Loucy (cell line): ENCODE results near the gene ELL2.

Experiments used
- H2AFZ ChIP-seq: fragments of 200-600 bp; sonication (generic); 2 replicates; pipeline ENCODE4 v1.6.0; 2016; ENCODE audit warnings: antibody characterized with exemption, mild to moderate bottlenecking, low read length, moderate library complexity
- H3F3A ChIP-seq: fragments of 200-600 bp; 2 replicates; pipeline ENCODE4 v1.6.0; 2016; ENCODE audit warnings: antibody characterized with exemption, low read depth, mild to moderate bottlenecking
- H3K27me3 ChIP-seq: fragments of 200-600 bp; sonication (generic); 2 replicates; pipeline ENCODE4 v1.6.1; 2014; ENCODE audit warnings: low read length, mild to moderate bottlenecking; ENCODE audit not compliant: insufficient read depth, poor library complexity, severe bottlenecking
- H3K36me3 ChIP-seq: fragments of 200-600 bp; sonication (generic); 2 replicates; pipeline ENCODE4 v1.6.1; 2016; ENCODE audit warnings: low read length; ENCODE audit not compliant: insufficient read depth
- H3K4me1 ChIP-seq: fragments of 200-600 bp; sonication (generic); 2 replicates; pipeline ENCODE4 v1.5.1; 2014; ENCODE audit warnings: low read length, mild to moderate bottlenecking; ENCODE audit not compliant: insufficient read depth, poor library complexity, severe bottlenecking
- H3K4me2 ChIP-seq: fragments of 200-600 bp; sonication (generic); 2 replicates; pipeline ENCODE4 v1.6.0; 2014; ENCODE audit warnings: antibody characterized with exemption, low read length, low read depth, mild to moderate bottlenecking; ENCODE audit not compliant: poor library complexity, severe bottlenecking
- H3K4me3 ChIP-seq: fragments of 200-600 bp; sonication (generic); 2 replicates; pipeline ENCODE4 v1.5.1; 2014; ENCODE audit warnings: low read length, mild to moderate bottlenecking, mixed read lengths; ENCODE audit not compliant: poor library complexity, severe bottlenecking
- H3K79me2 ChIP-seq: fragments of 200-600 bp; sonication (generic); 2 replicates; pipeline ENCODE4 v1.6.1; 2014; ENCODE audit warnings: low read length; ENCODE audit not compliant: insufficient read depth
- H3K9ac ChIP-seq: fragments of 200-600 bp; sonication (generic); 2 replicates; pipeline ENCODE4 v1.6.0; 2014; ENCODE audit warnings: mild to moderate bottlenecking, low read depth, low read length, moderate library complexity; ENCODE audit not compliant: poor library complexity, severe bottlenecking
- H3K9me2 ChIP-seq: fragments of 200-600 bp; sonication (generic); replicated peaks from 2 replicates; pipeline ENCODE4 v1.6.1; 2016; ENCODE audit warnings: low read depth, low read length, mixed read lengths
- H3K9me3 ChIP-seq: fragments of 200-600 bp; sonication (generic); 2 replicates; pipeline ENCODE4 v1.6.1; 2014; ENCODE audit warnings: mild to moderate bottlenecking, antibody characterized with exemption, low read length, low read depth; ENCODE audit not compliant: insufficient read depth
- H4K20me1 ChIP-seq: fragments of 200-600 bp; sonication (generic); 2 replicates; pipeline ENCODE4 v1.6.0; 2014; ENCODE audit warnings: antibody characterized with exemption, low read length, mild to moderate bottlenecking; ENCODE audit not compliant: insufficient read depth, poor library complexity, severe bottlenecking
- EZH2phosphoT487 ChIP-seq: fragments of 200-600 bp; IDR thresholded peaks from 2 replicates; pipeline ENCODE4 v1.6.1; 2018; ENCODE audit warnings: antibody characterized with exemption, mild to moderate bottlenecking, moderate library complexity, borderline replicate concordance
- TF ChIP-seq, protein P1 (sequence below): fragments of 200-600 bp; sonication (generic); conservative IDR thresholded peaks from 2 replicates; pipeline ENCODE4 v1.5.1; 2014; ENCODE audit warnings: mild to moderate bottlenecking, antibody characterized with exemption, low read length

The ELL2 gene

DNA sequence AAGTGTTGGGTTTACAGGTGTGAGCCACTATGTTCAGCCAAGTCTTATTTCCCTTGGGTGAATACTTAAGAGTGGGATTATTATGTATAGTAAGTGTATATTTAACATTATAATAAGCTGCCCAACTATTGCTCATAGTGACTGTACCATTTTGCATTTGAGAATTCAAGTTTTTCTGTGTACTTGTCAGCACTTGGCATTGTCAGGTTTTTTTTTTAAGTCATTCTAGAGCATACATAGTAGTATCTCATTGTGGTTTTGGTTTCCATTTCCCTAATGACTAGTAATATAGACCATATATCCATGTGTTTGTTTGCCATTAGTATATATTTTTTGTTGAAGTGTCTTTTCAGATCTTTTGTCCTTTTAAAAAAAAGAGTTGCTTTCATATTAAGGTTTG is 10.5 kb upstream of the ELL2 start:
- Histone ChIP-seq H3K9me2 (no peaks in the 10 kb centered on the region), H2AFZ (no peak overlapping the region), H3K9me3 (peaks cover 6% of the 10 kb centered on the region; the same call in 1 of the 2 replicates), H3K27me3 (no peaks in the 10 kb centered on the region), H3K4me3 (no peak overlapping the region), H3K79me2 (no peaks in the 10 kb centered on the region), H3F3A (no peaks in the 10 kb centered on the region; the same call in 1 of the 2 replicates), H3K4me2 (no peak overlapping the region), H3K4me1 (peaks cover 45% of the 10 kb centered on the region), H3K9ac (no peak overlapping the region), H3K36me3 (no peaks in the 10 kb centered on the region), H4K20me1 (no peaks in the 10 kb centered on the region)
- TF ChIP-seq EZH2phosphoT487: no peak
- TF ChIP-seq, protein P1, sequence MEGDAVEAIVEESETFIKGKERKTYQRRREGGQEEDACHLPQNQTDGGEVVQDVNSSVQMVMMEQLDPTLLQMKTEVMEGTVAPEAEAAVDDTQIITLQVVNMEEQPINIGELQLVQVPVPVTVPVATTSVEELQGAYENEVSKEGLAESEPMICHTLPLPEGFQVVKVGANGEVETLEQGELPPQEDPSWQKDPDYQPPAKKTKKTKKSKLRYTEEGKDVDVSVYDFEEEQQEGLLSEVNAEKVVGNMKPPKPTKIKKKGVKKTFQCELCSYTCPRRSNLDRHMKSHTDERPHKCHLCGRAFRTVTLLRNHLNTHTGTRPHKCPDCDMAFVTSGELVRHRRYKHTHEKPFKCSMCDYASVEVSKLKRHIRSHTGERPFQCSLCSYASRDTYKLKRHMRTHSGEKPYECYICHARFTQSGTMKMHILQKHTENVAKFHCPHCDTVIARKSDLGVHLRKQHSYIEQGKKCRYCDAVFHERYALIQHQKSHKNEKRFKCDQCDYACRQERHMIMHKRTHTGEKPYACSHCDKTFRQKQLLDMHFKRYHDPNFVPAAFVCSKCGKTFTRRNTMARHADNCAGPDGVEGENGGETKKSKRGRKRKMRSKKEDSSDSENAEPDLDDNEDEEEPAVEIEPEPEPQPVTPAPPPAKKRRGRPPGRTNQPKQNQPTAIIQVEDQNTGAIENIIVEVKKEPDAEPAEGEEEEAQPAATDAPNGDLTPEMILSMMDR: no peak

DNA sequence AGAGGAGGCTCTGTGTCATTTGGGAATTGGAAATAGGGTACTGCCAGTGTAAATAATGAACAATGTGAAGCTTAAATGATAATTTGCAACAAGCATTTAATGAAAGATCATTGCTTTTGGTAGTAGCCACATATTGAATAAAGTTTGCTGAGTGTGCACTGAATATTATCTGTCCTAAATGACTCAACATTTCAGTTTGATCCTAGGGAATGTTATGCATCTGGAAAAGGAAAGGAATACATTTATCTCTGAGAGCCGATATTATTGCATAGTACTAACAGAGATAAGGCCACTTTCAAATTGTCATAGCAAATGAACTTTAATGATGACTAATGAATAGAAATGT is 8.7 kb upstream of the ELL2 start:
- H3K36me3 ChIP-seq: no peaks in the 10 kb centered on the region
- H3K9me2 ChIP-seq: no peaks in the 10 kb centered on the region
- H3K4me2 ChIP-seq: no peak overlapping the region
- H3K9ac ChIP-seq: no peak overlapping the region
- H4K20me1 ChIP-seq: no peaks in the 10 kb centered on the region
- no peak for TF ChIP-seq EZH2phosphoT487
- TF ChIP-seq, protein P1: no peak
- no peak overlapping the region for H3K4me3 ChIP-seq
- H2AFZ ChIP-seq: no peak overlapping the region
- peaks cover 27% of the 10 kb centered on the region for H3K4me1 ChIP-seq
- peaks cover 6% of the 10 kb centered on the region; the same call in 1 of the 2 replicates for H3K9me3 ChIP-seq
- no peaks in the 10 kb centered on the region; the same call in 1 of the 2 replicates for H3F3A ChIP-seq
- no peaks in the 10 kb centered on the region for H3K27me3 ChIP-seq
- no peaks in the 10 kb centered on the region for H3K79me2 ChIP-seq

DNA sequence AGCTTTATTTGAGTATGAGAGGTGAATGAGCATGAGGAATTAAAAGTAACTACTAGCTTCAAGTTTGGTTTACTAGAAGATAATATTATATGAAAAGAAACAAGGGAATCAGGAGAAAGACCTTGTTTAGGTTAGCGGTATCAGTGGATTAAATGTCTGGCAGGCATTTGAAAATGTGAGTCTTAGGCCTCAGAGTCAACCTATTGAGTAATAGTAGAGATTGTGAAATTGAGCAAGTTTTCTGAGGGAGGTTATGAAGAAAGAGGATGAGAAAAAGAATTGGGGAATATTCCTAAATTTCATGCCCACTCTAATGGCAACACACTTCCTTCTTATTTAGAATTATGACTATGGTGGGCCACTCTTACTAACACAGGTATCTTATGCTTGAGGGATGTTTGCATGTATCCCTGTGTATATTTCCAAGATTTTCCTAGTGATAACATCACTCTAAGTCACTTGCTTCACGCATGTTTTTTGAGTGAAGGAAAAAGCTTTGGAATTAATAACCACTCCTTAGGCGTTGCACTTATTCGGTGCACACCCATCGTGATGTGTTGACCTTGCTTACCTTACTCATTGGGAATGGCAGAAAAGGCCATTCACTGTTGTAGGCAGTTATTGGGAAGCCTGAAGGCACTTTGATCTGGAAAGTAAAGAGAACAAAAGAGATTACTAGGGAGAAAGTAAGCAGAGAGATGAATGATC is 8.2 kb upstream of the ELL2 start:
- peaks cover 21% of the 10 kb centered on the region for H3K4me1 ChIP-seq
- no peaks in the 10 kb centered on the region for H3K27me3 ChIP-seq
- H4K20me1 ChIP-seq: no peaks in the 10 kb centered on the region
- no peak overlapping the region for H3K9ac ChIP-seq
- no peaks in the 10 kb centered on the region for H3K79me2 ChIP-seq
- H3F3A ChIP-seq: no peaks in the 10 kb centered on the region; the same call in 1 of the 2 replicates
- H3K36me3 ChIP-seq: no peaks in the 10 kb centered on the region
- H3K4me3 ChIP-seq: no peak overlapping the region
- no peak overlapping the region for H2AFZ ChIP-seq
- H3K4me2 ChIP-seq: no peak overlapping the region
- TF ChIP-seq, protein P1: no peak
- TF ChIP-seq EZH2phosphoT487: no peak
- H3K9me3 ChIP-seq: peaks cover 6% of the 10 kb centered on the region; the same call in 1 of the 2 replicates
- H3K9me2 ChIP-seq: no peaks in the 10 kb centered on the region
